IMR-90 (cell line): Measurements from ENCODE around the gene PDK4. TPM values are rescaled to one million over a fixed set of nuclear protein-coding genes. Genes with fewer than 3 reads are reported as not detected.

ENCODE experiments used
- ATAC-seq: fragments of 200-7000 bp; cut with Tn5 transposase; 2 replicates; pipeline ENCODE4 v1.9.1; 2020; ENCODE audit warnings: low read depth, mild to moderate bottlenecking, moderate library complexity
- BruUV-seq: library from RNA; stranded (reverse); fragments of 400-500 nt; replicated peaks from 2 replicates; lab custom pipeline; 2021; lab: Mats Ljungman, UMichigan
- CTCF ChIA-PET: fragments of 300-600 bp; formaldehyde crosslinking; extraction: SDS; loops from one replicate; lab custom pipeline; 2021; ENCODE audit warnings: antibody characterized with exemption; lab: Yijun Ruan, JAX
- POLR2A ChIA-PET: fragments of 300-600 bp; sonication (Branson Sonifier 250); formaldehyde crosslinking; loops from one replicate; lab custom pipeline; 2022; ENCODE audit warnings: antibody characterized with exemption; ENCODE audit not compliant: unreplicated experiment; lab: Charles Lee
- DNase-seq: peaks from one replicate; pipeline ENCODE4 v3.0.0; 2013
- H2AFZ ChIP-seq: replicated peaks from 2 replicates; pipeline ENCODE3; 2013; ENCODE audit warnings: low read length, mild to moderate bottlenecking; ENCODE audit not compliant: poor library complexity
- H2AK5ac ChIP-seq: 2 replicates; pipeline ENCODE4 v1.6.1; 2013; ENCODE audit warnings: low read depth, low read length, inconsistent platforms
- H2AK9ac ChIP-seq: replicated peaks from 2 replicates; pipeline ENCODE3; 2013; ENCODE audit warnings: mild to moderate bottlenecking, low read depth, low read length, moderate library complexity; ENCODE audit not compliant: poor library complexity
- H2BK120ac ChIP-seq: 2 replicates; pipeline ENCODE4 v1.6.1; 2013; ENCODE audit warnings: low read depth, low read length, inconsistent platforms
- H2BK15ac ChIP-seq: 3 replicates; pipeline ENCODE4 v1.6.1; 2013; ENCODE audit warnings: low read depth, low read length, inconsistent platforms
- H2BK20ac ChIP-seq: 2 replicates; pipeline ENCODE4 v1.6.1; 2013; ENCODE audit warnings: low read depth, mild to moderate bottlenecking, inconsistent platforms, low read length, moderate library complexity
- H2BK5ac ChIP-seq: 2 replicates; pipeline ENCODE4 v1.6.1; 2013; ENCODE audit warnings: mild to moderate bottlenecking, low read depth, low read length, inconsistent platforms; ENCODE audit not compliant: poor library complexity, severe bottlenecking
- H3K14ac ChIP-seq: replicated peaks from 2 replicates; pipeline ENCODE4 v1.6.1; 2013; ENCODE audit warnings: low read depth, low read length, inconsistent platforms
- H3K18ac ChIP-seq: 2 replicates; pipeline ENCODE4 v1.6.1; 2013; ENCODE audit warnings: low read depth, low read length, control low read depth
- H3K23ac ChIP-seq: 2 replicates; pipeline ENCODE4 v1.6.1; 2013; ENCODE audit warnings: low read depth, low read length, inconsistent platforms
- H3K27ac ChIP-seq: 2 replicates; pipeline ENCODE4 v1.5.1; 2013; ENCODE audit warnings: mild to moderate bottlenecking, control low read depth, low read length; ENCODE audit not compliant: insufficient read depth
- H3K27me3 ChIP-seq: 2 replicates; pipeline ENCODE4 v1.6.1; 2013; ENCODE audit warnings: low read length; ENCODE audit not compliant: control insufficient read depth, insufficient read depth
- H3K36me3 ChIP-seq: 2 replicates; pipeline ENCODE4 v1.6.1; 2013; ENCODE audit warnings: low read length, mixed read lengths; ENCODE audit not compliant: control insufficient read depth, insufficient read depth
- H3K4ac ChIP-seq: 2 replicates; pipeline ENCODE4 v1.6.1; 2013; ENCODE audit warnings: low read depth, low read length, inconsistent platforms
- H3K4me1 ChIP-seq: 2 replicates; pipeline ENCODE4 v1.6.1; 2013; ENCODE audit warnings: low read length, mixed read lengths; ENCODE audit not compliant: control insufficient read depth, insufficient read depth
- H3K4me2 ChIP-seq: 2 replicates; pipeline ENCODE4 v1.6.1; 2013; ENCODE audit warnings: low read depth, mild to moderate bottlenecking, control low read depth, low read length, moderate library complexity
- H3K4me3 ChIP-seq: 2 replicates; pipeline ENCODE4 v1.5.1; 2013; ENCODE audit warnings: low read depth, mild to moderate bottlenecking, control low read depth, low read length, moderate library complexity; ENCODE audit not compliant: insufficient read depth
- H3K56ac ChIP-seq: 2 replicates; pipeline ENCODE4 v1.6.1; 2013; ENCODE audit warnings: low read length, inconsistent platforms; ENCODE audit not compliant: insufficient read depth; ENCODE audit errors: extremely low read depth
- H3K79me1 ChIP-seq, 2 experiments: 2 replicates each; pipeline ENCODE4 v1.6.1; 2013; ENCODE audit warnings: low read length in 2 of 2, inconsistent platforms in 1 of 2, low read depth in 1 of 2
- H3K9ac ChIP-seq: 2 replicates; pipeline ENCODE4 v1.6.1; 2013; ENCODE audit warnings: low read depth, low read length, control low read depth
- H3K9me1 ChIP-seq: 2 replicates; pipeline ENCODE4 v1.6.1; 2013; ENCODE audit warnings: low read length, inconsistent platforms; ENCODE audit not compliant: insufficient read depth
- H3K9me3 ChIP-seq: 2 replicates; pipeline ENCODE4 v1.6.1; 2013; ENCODE audit warnings: low read length; ENCODE audit not compliant: control insufficient read depth, insufficient read depth
- H4K20me1 ChIP-seq: 2 replicates; pipeline ENCODE4 v1.6.1; 2013; ENCODE audit warnings: low read length, inconsistent platforms; ENCODE audit not compliant: insufficient read depth
- H4K5ac ChIP-seq: 2 replicates; pipeline ENCODE4 v1.6.1; 2013; ENCODE audit warnings: mild to moderate bottlenecking, low read depth, low read length, control low read depth
- H4K8ac ChIP-seq, 2 experiments: 2 replicates each; pipeline ENCODE4 v1.6.1; 2013; ENCODE audit warnings: low read depth in 2 of 2, low read length in 2 of 2, control low read depth in 1 of 2, inconsistent platforms in 1 of 2
- H4K91ac ChIP-seq: 2 replicates; pipeline ENCODE4 v1.6.1; 2013; ENCODE audit warnings: low read depth, low read length, inconsistent platforms; ENCODE audit not compliant: insufficient read depth
- BHLHE40 ChIP-seq: fragments of 150-350 bp; IDR thresholded peaks from 2 replicates; pipeline ENCODE4 v1.6.1; 2016; ENCODE audit warnings: mild to moderate bottlenecking, low read depth, low read length
- CEBPB ChIP-seq: IDR thresholded peaks from 2 replicates; pipeline ENCODE4 v1.6.1; 2012; ENCODE audit warnings: low read depth, low read length, improper control_type of control experiment
- CHD1 ChIP-seq: IDR thresholded peaks from 2 replicates; pipeline ENCODE4 v1.6.1; 2012; ENCODE audit warnings: low read depth, low read length, improper control_type of control experiment
- CTCF ChIP-seq: conservative IDR thresholded peaks from 2 replicates; pipeline ENCODE4 v1.5.1; 2012; ENCODE audit warnings: mild to moderate bottlenecking, low read depth, low read length, improper control_type of control experiment
- ELK1 ChIP-seq: fragments of 150-350 bp; IDR thresholded peaks from 2 replicates; pipeline ENCODE4 v1.6.1; 2016; ENCODE audit warnings: low read depth, mild to moderate bottlenecking, low read length, moderate library complexity, borderline replicate concordance
- FOS ChIP-seq: fragments of 150-350 bp; IDR thresholded peaks from 2 replicates; pipeline ENCODE4 v1.6.1; 2016; ENCODE audit warnings: low read depth, low read length
- MAFK ChIP-seq: IDR thresholded peaks from 2 replicates; pipeline ENCODE4 v1.6.1; 2012; ENCODE audit warnings: low read depth, low read length, improper control_type of control experiment
- MAZ ChIP-seq: IDR thresholded peaks from 2 replicates; pipeline ENCODE4 v1.6.1; 2012; ENCODE audit warnings: low read depth, mild to moderate bottlenecking, low read length, improper control_type of control experiment, moderate library complexity, borderline replicate concordance
- MXI1 ChIP-seq: IDR thresholded peaks from 2 replicates; pipeline ENCODE4 v1.6.1; 2012; ENCODE audit warnings: low read depth, mild to moderate bottlenecking, low read length, moderate library complexity, borderline replicate concordance
- NFE2L2 ChIP-seq: fragments of 150-350 bp; IDR thresholded peaks from 2 replicates; pipeline ENCODE4 v1.6.1; 2016; ENCODE audit warnings: low read depth, mild to moderate bottlenecking, low read length
- POLR2A ChIP-seq: IDR thresholded peaks from 2 replicates; pipeline ENCODE4 v1.6.1; 2012; ENCODE audit warnings: mild to moderate bottlenecking, low read depth, low read length
- RAD21 ChIP-seq: IDR thresholded peaks from 2 replicates; pipeline ENCODE4 v1.6.1; 2012; ENCODE audit warnings: low read length, improper control_type of control experiment
- RCOR1 ChIP-seq: IDR thresholded peaks from 2 replicates; pipeline ENCODE4 v1.6.1; 2012; ENCODE audit warnings: mild to moderate bottlenecking, low read length, improper control_type of control experiment; ENCODE audit not compliant: insufficient replicate concordance
- RFX5 ChIP-seq: IDR thresholded peaks from 2 replicates; pipeline ENCODE4 v1.8.0; 2012; ENCODE audit warnings: low read depth, mild to moderate bottlenecking, low read length, moderate library complexity
- SMC3 ChIP-seq: fragments of 150-350 bp; IDR thresholded peaks from 2 replicates; pipeline ENCODE4 v1.6.1; 2016; ENCODE audit warnings: low read depth, mild to moderate bottlenecking, antibody characterized with exemption, low read length, moderate library complexity
- USF2 ChIP-seq: fragments of 150-350 bp; IDR thresholded peaks from 2 replicates; pipeline ENCODE4 v1.6.1; 2017; ENCODE audit warnings: mild to moderate bottlenecking, antibody characterized with exemption, low read length, low read depth
- dilution Hi-C: fragments of 300-500 bp; cut with HindIII; formaldehyde crosslinking; loops from one replicate; pipeline ENCODE4 v1.14.3; 2018; ENCODE audit warnings: low sequenced_read_pairs; ENCODE audit not compliant: unreplicated experiment
- in situ Hi-C: fragments of 300-500 bp; cut with MboI; formaldehyde crosslinking; loops from 3 replicates; pipeline ENCODE4 v1.14.3; 2019; ENCODE audit warnings: low sequenced_read_pairs, inconsistent platforms, mixed read lengths
- intact Hi-C: fragments of 100-400 bp; cut with micrococcal nuclease; formaldehyde crosslinking; loops from 2 replicates; pipeline ENCODE4 v1.10.0; 2022
- polyA plus RNA-seq, 3 experiments: library from polyadenylated mRNA; depleted of rRNA; stranded (reverse); fragments of >200 nt; gene quantifications; 2 replicates each; pipeline ENCODE4 v1.2.3, GENCODE V29; 2012; ENCODE audit warnings: low replicate concordance in 1 of 3
- total RNA-seq: library from RNA; depleted of rRNA; stranded (reverse); fragments of >200 nt; gene quantifications from 2 replicates; pipeline ENCODE4 v1.2.3, GENCODE V29; 2012

PDK4 gene
- total and polyA plus RNA-seq, 2 of the 4 experiments (the other 2 are of a cell fraction) = under 0.01 to 0.03 TPM

- DNase-seq = no peak
- TF ChIP-seq FOS (no peak), POLR2A (no peak), MXI1 (no peak), BHLHE40 (no peak), ELK1 (no peak), NFE2L2 (no peak), CEBPB (no peak), USF2 (no peak), MAZ (no peak), MAFK (no peak), CTCF (no peak), RFX5 (no peak), SMC3 (no peak), RAD21 (no peak), RCOR1 (no peak), CHD1 (no peak)
- Histone ChIP-seq H3K18ac (no peak overlapping the region), H3K4me3 (no peak overlapping the region), H3K56ac (no peak overlapping the region), H3K23ac (no peak overlapping the region), H2BK5ac (no peak overlapping the region), H3K4me1 (no peaks in the 10 kb centered on the region), H4K20me1 (no peaks in the 10 kb centered on the region), H3K9ac (no peak overlapping the region), H3K14ac (no peak overlapping the region), H3K4ac (no peak overlapping the region), H2BK20ac (no peak overlapping the region), H4K8ac (no peak overlapping the region), H3K27ac (no peak overlapping the region), H3K36me3 (no peaks in the 10 kb centered on the region), H2AK9ac (no peak overlapping the region), H2AK5ac (no peak overlapping the region), H3K4me2 (no peak overlapping the region), H2AFZ (no peak overlapping the region), H4K91ac (no peak overlapping the region), H3K27me3 (no peaks in the 10 kb centered on the region), H4K5ac (no peak overlapping the region), H3K9me3 (no peaks in the 10 kb centered on the region), H2BK15ac (no peak overlapping the region), H3K9me1 (no peaks in the 10 kb centered on the region), H3K79me1 (no peaks in the 10 kb centered on the region), H2BK120ac (no peak overlapping the region)
- no TSS peak for BruUV-seq
- ChIA-PET POLR2A (no interaction called here), CTCF (no interaction called here)
- dilution Hi-C loops = no loop called here
- intact Hi-C loops = no loop called here
- in situ Hi-C loops = no loop called here
- no peak for ATAC-seq
Measured at GRCh38 chr7:95622001-95622549, 25.8 kb upstream of the PDK4 start.
